NCI-H146 treated with DMSO at 0.1 percent for 48 hours (cell line): Measurements from ENCODE around the gene ERP29.
"Not testable (repeated sequence)": the region's sequence is repeated elsewhere in the genome, so short reads cannot be mapped to it uniquely, and the experiment has no call there.

ENCODE experiments used
- DNase-seq: peaks from one replicate; lab custom pipeline; 2025; ENCODE audit not compliant: unreplicated experiment; lab: John Stamatoyannopoulos, UW

ERP29 gene

DNA sequence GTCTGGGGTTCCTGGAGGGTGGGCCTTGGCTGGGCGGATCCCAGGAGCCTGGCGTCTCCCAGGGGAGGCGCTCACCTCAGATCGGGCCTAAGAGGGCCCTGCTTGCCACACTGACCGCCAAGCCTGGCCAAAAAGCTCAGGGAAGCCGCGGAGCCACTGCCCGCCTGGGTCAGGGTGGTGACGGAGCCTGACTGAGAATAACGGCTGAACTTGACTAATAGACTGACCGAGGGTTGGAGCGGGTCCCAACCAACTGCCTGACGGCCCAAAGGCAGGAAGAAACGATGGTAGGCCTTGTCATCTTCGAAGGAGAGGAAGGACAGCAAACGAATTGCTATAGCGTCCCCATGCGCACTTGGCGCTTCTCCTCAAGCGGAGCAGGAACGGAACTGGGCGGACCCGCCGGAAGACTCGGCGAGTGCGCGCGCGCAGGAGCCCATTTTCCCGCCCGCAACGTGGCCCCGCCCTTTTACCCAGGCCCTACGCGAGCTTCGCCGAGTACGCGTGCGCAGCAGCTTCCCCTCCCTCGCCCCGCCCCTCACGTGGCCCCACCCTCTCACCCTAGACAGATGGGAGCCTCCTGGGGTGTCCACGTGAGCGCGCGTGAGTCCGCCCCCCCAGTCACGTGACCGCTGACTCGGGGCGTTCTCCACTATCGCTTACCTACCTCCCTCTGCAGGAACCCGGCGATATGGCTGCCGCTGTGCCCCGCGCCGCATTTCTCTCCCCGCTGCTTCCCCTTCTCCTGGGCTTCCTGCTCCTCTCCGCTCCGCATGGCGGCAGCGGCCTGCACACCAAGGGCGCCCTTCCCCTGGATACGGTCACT lies at the start of gene ERP29, which contains the start of gene TMEM116:
Gene ERP29 (plus strand): TSS at position 652 of the 826 bp plus-strand sequence. CDS start 40 bp downstream, at position 692.
Gene TMEM116 (minus strand): TSS at position 391 of the 826 bp plus-strand sequence. CDS start 7,895 bp downstream, outside the sequence.
- DNase-seq: peak; percentile 95

DNA sequence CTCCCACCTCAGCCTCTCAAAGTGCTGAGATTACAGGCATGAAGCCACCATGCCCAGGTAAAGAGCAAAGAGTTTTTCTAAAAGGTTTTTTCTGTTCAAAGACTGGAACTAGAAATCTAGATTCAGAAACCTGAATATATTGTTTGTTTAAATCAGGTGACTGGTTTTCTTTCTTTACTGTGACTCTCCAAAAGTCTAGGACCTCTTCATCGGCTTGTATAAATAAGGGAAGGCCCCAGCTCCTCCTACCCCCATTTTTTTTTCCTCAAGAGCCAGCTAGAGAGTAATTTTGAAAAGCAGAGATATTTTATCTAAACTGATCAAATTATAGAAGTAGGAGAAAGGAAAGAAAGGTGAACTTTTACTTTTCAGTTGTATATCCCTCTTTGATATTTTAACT lies 48.3 kb upstream of the ERP29 start:
- no peak for DNase-seq

DNA sequence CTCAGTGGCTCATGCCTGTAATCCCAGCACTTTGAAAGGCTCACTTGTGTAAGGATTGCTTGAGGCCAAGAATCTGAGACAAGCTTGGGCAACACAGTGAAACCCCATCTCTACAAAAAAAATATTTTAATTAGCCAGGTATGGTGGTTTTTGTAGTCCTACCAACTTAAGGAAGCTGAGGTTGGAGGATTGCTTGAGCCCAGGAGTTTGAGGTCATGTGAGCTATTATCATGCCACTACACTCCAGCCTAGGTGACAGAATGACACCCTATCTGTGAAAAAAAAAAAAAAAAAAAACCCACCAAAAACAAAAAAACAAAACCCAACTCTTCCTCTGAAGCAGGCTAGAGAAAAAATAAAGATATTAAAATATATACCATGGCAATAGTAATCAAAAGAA lies 41.4 kb upstream of the ERP29 start:
- DNase-seq: no peak

DNA sequence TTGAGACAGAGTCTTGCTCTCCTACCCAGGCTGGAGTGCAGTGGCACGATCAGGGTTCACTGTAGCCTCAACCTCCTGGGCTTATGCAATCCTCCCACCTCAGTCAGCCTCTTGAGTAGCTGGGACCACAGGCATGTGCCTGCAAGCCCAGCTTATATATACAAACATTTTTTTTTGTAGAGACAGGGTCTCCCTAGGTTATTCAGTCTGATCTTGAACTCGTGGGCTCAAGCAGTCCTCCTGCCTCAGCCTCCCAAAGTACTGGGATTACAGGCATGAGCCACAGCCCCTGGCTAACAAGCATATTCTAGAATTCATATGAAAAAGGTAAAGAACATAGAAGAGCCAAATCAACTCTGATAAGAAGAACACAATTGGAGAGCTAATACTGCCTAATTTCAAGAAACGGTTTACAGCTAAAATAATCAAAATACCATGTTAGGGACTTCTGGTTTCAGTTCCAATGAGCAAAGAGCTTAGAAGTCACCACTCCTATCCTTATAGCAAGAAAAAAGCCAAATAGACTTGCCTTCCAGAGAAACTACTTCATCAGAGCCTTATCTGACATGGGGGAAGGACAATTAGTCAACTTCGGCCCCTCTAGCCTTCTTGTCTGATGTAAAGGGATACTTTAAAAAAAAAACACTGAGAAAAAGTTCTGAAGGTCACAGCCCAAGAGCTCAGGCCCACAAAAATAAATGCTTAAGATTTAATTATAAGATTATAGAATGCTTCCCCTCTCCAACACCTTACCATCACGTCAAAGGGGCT lies 37.9 kb upstream of the ERP29 start:
- no peak for DNase-seq

DNA sequence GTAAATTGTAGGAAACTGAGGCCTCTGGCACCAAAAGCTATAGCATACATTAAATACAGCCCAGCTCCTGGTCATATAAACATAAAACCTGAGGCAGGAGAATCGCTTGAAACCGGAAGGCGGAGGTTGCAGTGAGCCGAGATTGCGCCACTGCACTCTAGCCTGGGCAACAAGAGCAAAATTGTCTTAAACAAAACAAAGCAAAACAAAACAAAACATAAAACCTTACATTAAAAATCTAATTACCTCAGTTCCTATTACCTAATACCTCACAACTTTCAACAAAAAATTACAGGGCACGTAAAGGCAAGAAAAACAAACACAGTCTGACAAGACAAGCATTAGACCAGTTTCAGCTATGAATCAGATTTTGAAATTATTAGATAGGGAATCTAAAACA lies 36.9 kb upstream of the ERP29 start:
- DNase-seq: no peak

DNA sequence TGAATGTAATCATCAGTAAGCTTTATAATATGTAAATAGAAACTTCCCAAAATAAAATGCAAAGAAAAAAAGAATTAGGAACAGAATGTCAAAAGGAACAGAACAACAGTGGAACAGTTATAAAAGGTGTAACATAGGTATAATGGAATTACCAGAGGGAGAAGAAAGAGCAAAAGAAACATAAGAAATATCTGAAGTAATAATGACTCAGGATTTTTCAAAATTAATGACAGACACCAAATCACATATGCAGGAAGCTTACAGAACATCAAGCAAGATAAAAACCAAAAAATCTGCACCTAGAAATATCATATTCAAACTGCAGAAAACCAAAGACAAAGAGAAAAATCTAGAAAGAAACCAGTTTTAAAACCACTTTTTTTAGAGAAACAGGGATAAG lies 36.4 kb upstream of the ERP29 start:
- no peak for DNase-seq

DNA sequence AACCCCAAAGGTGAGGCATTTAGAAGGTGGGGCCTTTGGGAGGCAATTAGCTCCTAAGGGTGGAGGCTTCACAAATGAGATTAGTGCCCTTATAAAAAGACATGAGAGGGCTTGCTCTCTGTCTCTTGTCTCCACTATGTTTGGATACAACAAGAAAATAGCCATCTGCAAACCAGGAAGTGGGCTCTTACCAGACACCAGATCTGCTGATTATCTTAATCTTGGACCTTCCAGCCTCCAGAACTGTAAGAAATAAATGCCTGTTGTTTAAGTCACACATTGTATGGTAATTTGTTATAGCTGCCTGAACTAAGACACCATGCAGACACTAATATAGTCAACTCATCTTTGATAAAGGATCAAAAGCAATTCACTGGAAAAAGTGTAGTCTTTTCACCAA lies 34.7 kb upstream of the ERP29 start:
- DNase-seq: no peak

DNA sequence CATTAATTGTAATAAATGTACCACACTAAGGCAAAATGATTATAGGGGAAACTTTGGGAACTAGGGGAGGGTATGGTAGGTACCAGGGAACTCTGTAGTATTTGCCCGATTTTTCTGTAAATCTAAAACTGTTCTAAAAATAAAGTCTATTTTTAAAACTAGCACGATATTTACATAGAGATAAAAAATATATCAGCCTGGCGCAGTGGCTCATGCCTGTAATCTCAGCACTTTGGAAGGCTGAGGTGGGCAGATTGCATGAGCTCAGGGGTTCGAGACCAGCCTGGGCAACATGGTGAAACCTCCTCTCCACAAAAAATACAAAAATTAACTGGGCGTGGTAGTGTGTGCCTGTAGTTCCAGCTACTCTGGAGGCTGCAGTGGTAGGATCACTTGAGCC lies 32.6 kb upstream of the ERP29 start:
- DNase-seq: no peak

DNA sequence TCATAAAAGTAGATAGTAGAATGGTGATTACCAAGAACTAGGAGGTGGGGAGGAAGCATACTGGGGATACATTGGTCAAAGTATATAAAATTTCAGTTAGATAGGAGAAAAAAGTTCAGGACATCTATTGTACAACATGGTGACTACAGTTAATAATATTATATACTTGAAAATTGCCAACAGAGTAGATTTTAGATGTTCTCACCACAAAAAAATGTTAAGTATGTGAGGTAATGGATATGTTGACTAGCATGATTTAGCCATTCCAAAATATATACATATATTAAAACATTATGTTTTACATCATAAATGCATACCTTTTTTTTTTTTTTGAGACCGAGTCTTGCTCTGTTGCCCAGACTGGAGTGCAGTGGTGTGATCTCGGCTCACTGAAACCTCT lies 31.2 kb upstream of the ERP29 start:
- no peak for DNase-seq

- DNase-seq: no peak
Measured at GRCh38 chr12:111984820-111985219, 28.4 kb upstream of the ERP29 start.

DNA sequence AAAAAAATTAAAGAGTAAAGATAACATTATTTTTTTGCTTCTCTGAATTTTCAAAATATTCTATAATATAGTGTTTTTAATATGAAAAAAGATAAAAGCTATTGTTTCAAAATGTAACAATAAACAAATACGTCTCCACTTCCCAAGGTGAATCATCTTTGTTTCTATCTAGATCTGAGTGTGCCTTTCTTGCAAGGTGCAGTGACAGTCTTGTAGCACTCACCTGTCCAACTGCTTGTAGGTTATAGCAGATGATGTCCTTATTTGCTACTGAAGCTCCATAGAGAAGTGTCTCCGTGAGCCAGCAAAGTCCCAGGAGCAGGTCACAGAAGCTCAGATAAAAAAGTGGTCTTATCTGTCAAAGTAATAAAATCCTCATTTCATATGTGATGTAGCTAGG lies 21.7 kb upstream of the ERP29 start:
- no peak for DNase-seq

DNA sequence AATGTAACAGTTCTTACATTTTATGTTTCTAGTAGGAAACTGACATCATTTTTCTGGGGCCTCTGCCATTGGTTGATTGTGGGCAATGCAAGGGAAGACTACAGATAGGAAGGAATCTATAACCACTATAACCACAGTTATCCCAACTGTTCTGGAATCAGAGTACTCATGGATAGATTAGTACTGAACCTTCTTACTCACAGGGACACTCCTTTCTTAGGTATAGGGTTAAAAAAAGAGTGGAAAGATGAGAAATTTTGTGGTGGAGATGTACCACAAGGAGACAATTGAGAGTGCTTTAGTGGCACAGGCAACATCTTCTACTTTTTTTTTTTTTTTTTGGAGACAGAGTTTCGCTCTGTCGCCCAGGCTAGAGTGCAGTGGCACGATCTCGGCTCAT lies 21.3 kb upstream of the ERP29 start:
- no peak for DNase-seq

DNA sequence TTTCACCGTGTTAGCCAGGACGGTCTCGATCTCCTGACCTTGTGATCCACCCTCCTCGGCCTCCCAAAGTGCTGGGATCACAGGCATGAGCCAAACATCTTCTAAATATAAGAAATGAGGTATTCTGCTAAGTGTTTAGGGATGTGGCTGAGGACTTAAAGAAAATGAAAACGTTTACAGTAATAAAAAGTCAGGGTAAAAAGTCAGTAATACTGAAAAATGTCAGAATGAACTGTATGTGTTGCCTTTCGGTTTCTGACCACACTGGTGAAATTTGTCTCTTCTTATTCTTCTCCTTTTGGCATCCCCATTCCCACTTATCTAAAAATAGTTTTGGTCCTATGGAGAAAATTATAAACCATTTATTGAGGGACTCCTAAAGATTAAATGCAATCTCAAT lies 20.8 kb upstream of the ERP29 start:
- no peak for DNase-seq

GRCh38 chr12:111993292-111994150 lies 19.7 kb upstream of the ERP29 start:
- DNase-seq: no peak

DNA sequence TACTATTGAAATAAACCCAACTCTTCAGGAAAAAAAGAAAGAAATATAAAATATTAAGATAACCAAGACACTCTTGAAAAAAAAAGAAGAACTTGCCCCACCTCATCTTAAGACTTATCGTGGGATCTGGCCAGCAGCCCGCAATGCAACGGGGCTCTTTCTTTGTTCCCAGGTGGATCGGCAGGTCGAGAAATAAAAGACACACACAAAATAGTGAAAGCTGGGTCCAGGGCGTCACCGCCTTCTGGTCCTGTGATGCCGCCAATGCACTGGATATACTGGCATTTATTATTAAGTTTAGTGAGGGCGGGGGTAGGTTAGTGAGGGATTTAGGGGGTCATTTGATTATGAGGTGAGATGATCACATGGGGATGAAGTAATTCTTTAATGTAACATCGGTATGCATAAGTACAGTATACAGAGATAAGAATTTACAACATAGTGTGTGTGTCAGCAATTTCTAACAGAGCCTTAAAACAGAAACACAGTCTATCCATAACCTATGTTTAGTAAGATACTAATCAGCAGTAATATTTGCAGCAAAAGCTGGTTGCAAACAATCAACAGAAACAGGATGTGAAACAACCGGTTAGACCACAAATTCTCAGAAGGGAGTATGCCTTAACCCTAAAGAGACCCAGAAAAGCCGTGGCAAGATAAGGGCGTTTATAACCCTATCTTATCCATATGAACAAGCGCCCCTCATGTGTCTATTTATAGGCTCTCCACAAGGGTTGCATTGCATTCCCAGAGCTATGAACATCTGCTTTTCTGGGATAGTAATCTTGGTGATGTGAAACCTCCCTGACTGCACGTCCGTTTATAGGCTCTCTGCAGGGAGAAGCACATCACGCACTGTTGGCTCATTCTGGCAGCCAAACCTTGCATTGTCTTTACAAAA lies 18.8 kb upstream of the ERP29 start:
- not testable (repeated sequence) for DNase-seq

DNA sequence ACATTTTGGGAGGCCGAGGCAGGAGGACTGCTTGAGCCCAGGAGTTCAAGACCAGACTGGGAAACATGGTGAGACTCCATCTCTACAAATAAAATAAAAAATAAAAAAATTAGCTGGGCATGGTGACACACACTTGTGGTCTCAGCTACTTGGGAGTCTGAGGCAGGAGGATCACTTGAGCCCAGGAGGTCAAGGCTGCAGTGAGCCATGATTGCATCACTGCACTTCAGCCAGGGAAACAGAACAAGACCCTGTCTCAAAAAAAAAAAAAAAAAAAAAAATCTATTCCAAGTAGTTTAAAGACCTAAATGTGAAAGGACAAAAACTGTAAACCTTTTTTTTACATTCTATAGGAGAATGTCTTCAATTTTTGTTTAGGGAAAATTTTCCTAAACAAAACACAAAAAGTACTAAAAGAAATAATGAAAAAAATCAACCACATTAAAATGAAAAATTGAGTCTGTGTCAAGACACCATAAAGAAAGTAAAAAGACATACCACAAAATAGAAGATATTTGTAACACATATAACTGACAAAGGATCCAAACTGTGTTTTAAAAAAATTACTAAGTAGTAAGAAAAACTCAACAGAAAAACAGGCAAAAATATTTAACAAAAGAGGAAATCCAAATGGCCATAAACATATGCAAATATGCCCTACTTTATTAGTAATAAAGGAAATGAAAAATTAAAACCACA lies 17.3 kb upstream of the ERP29 start:
- no peak for DNase-seq

GRCh38 chr12:111997300-111997699 lies 15.9 kb upstream of the ERP29 start:
- DNase-seq: no peak

- DNase-seq: no peak
Measured at GRCh38 chr12:111998015-111998414, 15.2 kb upstream of the ERP29 start.

DNA sequence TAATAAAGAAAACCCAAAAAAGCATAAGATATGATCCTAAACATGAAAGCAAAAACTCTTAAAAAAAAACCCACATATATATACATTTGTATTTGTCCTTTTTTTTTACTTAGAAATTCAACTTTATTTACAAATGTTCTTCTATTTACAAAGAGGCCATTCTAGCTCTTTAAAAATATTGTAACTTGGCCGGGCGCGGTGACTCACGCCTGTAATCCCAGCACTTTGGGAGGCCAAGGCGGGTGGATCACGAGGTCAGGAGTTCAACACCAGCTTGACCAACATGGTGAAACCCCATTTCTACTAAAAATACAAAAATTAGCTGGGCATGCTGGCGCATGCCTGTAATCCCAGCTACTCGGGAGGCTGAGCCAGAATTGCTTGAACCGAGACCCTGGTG lies 14.1 kb upstream of the ERP29 start:
- DNase-seq: not testable (repeated sequence)

- no peak for DNase-seq
Measured at GRCh38 chr12:112000820-112001219, 12.4 kb upstream of the ERP29 start.
